Esophagus muscularis mucosa (tissue), 4 donors: ENCODE measurements around the gene INPP5A. TPM values are rescaled to one million over a fixed set of nuclear protein-coding genes. Genes with fewer than 3 reads are reported as not detected.

Source experiments
- DNase-seq: peaks from one replicate; pipeline ENCODE4 v3.0.0-alpha.2; 2017; ENCODE audit errors: extremely low spot score
- H3K27ac ChIP-seq, 4 donors: fragments of 200-600 bp; sonication (generic); replicated peaks in 1 of 4; 1 replicate in 3 of 4; 2 replicates in 1 of 4; pipeline ENCODE4 v1.5.1; 2016 to 2019; ENCODE audit warnings: mild to moderate bottlenecking in 1 of 4
- H3K27me3 ChIP-seq, 4 donors: fragments of 200-600 bp; sonication (generic); one replicate each; pipeline versions ENCODE4 v1.5.1 to v1.6.0; 2016 to 2019
- H3K36me3 ChIP-seq, 4 donors: fragments of 200-600 bp; sonication (generic); one replicate each; pipeline ENCODE4 v1.5.1; 2016 to 2019
- H3K4me1 ChIP-seq, 4 donors: fragments of 200-600 bp; sonication (generic); one replicate each; pipeline ENCODE4 v1.5.1; 2016 to 2019
- H3K4me3 ChIP-seq, 4 donors: fragments of 200-600 bp; sonication (generic); 1 replicate in 2 of 4; 2 replicates in 2 of 4; pipeline ENCODE4 v1.5.1; 2016 to 2019; ENCODE audit warnings: mild to moderate bottlenecking in 4 of 4, moderate library complexity in 1 of 4
- H3K9me3 ChIP-seq, 4 donors: fragments of 200-600 bp; sonication (generic); 1 replicate in 3 of 4; 2 replicates in 1 of 4; pipeline ENCODE4 v1.5.1; 2016 to 2019
- CTCF ChIP-seq, 3 experiments: fragments of 200-600 bp in 2 of 3; fragments of 450-650 bp in 1 of 3; sonication (generic) in 2 of 3; IDR thresholded peaks; one replicate each; pipeline ENCODE4 v1.5.1; 2017 to 2019; ENCODE audit warnings: antibody characterized with exemption in 3 of 3, mild to moderate bottlenecking in 2 of 3, moderate library complexity in 1 of 3
- EP300 ChIP-seq: sonication (generic); formaldehyde crosslinking; IDR thresholded peaks from one replicate; pipeline ENCODE4 v1.6.1; 2017; ENCODE audit warnings: antibody characterized with exemption
- POLR2A ChIP-seq: fragments of 450-650 bp; IDR thresholded peaks from one replicate; pipeline ENCODE4 v1.6.1; 2017; ENCODE audit warnings: antibody characterized with exemption, moderate library complexity, mild to moderate bottlenecking, low read depth
- POLR2AphosphoS5 ChIP-seq, 2 donors: sonication (generic); formaldehyde crosslinking; IDR thresholded peaks; one replicate each; pipeline ENCODE4 v1.6.1; 2017; ENCODE audit warnings: antibody characterized with exemption in 2 of 2
- whole genome bisulfite sequencing: methylation state at CpG from one replicate; pipeline ENCODE4 v1.1.5; 2018; 5-methylcytosine and 5-hydroxymethylcytosine counted together
- intact Hi-C: fragments of 100-400 bp; cut with DNase I; formaldehyde crosslinking; loops from one replicate; pipeline ENCODE4 v1.15.1; 2023
- total RNA-seq, 4 donors: library from RNA; depleted of rRNA; stranded (reverse); fragments of >200 nt; gene quantifications; one replicate each; pipeline versions ENCODE4 v1.1.0 to v1.2.1, GENCODE V29; 2016

The INPP5A gene
- total RNA-seq, 4 donors from 2014 or later: 234 to 301 (median 245) TPM

- H3K27me3 ChIP-seq: no peaks in the 10 kb centered on the region
- TF ChIP-seq POLR2A (no peak), POLR2AphosphoS5 (IDR thresholded peaks at IDR 0.05) (no peak), CTCF (IDR thresholded peaks at IDR 0.05) (no peak), EP300 (no peak)
- 81% methylated on average over 30 of the region's 30 CpGs for whole genome bisulfite sequencing
- intact Hi-C loops: no loop called here
- H3K9me3 ChIP-seq: no peaks in the 10 kb centered on the region
- no peak for DNase-seq
- H3K36me3 ChIP-seq: no peaks in the 10 kb centered on the region
- H3K4me1 ChIP-seq: peaks cover 4 to 41% (median 35%) of the 10 kb centered on the region in 4 donors
- no peak overlapping the region for H3K27ac ChIP-seq
- no peak overlapping the region for H3K4me3 ChIP-seq
These were observed 40.4 kb upstream of the INPP5A start for GRCh38 chr10:132497063-132497680.

GRCh38 chr10:132497861-132498561 is 39.6 kb upstream of the INPP5A start:
- no peak for DNase-seq
- TF ChIP-seq EP300 (no peak), POLR2AphosphoS5 (IDR thresholded peaks at IDR 0.05) (no peak), POLR2A (no peak), CTCF (IDR thresholded peaks at IDR 0.05) (no peak)
- Histone ChIP-seq H3K27me3 (no peaks in the 10 kb centered on the region), H3K27ac (no peak overlapping the region), H3K36me3 (no peaks in the 10 kb centered on the region), H3K9me3 (no peaks in the 10 kb centered on the region), H3K4me3 (no peak overlapping the region), H3K4me1 (peaks cover 3 to 32% (median 29%) of the 10 kb centered on the region in 4 donors)
- intact Hi-C loops: no loop called here
- 86% methylated on average over 5 of the region's 17 CpGs for WGBS

DNA sequence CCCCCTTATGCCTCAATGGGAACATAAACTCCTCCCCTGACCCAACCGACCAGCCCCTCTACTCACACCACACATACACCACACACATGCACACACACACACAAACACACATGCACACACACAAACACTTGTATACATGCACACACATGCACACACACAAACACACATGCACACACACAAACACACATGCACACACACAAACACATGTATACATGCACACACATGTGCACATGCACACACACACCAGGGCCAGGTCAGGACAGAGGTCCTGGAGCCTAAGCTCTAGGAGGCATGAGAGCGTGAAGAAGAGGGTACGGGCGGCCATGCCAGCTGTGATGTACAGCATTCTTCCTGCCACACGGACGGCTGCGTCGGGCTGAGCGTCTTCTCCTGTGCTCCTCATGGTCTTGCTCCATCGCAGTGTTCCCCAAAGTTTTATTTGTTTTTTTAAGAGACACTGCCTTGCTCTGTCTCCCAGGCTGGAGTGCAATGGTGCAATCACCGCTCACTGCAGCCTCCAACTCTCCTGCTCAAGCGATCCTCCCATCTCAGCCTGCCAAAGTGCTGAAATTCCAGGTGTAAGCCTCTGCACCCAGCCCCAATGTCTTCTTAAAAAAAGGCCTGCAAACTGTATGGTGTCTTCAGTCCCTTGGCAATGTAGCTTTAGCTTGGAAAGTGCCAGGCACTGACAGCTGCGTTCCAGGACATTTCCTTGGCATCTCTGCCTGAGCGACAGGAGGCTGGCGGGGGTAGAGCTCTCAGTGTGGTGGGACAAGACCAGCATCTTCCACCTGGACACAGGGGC is 38.8 kb upstream of the INPP5A start:
- TF ChIP-seq EP300: no peak
- no peak for TF ChIP-seq CTCF (IDR thresholded peaks at IDR 0.05)
- TF ChIP-seq POLR2AphosphoS5 (IDR thresholded peaks at IDR 0.05): no peak
- TF ChIP-seq POLR2A: no peak
- WGBS: 83% methylated on average over 15 of the region's 15 CpGs
- DNase-seq: no peak

DNA sequence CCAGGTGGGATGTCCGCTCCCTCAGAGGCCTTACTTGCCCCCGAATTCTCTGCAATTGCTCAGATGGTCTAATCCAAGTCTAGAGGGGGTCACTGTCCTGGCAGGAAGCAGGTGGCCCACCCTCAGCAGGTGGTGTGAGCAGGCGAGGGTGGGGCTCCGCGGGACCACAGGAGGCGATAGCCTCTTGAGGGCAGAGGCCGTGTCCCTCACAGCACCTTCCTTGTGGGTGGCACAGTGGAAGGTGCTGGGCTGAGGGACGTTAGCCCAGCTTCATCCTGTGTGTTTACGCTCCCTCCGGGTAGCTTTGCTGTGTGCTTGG is 38.3 kb upstream of the INPP5A start:
- Histone ChIP-seq H3K27me3 (no peaks in the 10 kb centered on the region), H3K4me1 (peaks cover 0 to 25% (median 22%) of the 10 kb centered on the region in 4 donors), H3K9me3 (no peaks in the 10 kb centered on the region), H3K36me3 (no peaks in the 10 kb centered on the region), H3K27ac (no peak overlapping the region), H3K4me3 (no peak overlapping the region)
- DNase-seq: no peak
- WGBS: 91% methylated on average over 9 of the region's 10 CpGs
- intact Hi-C loops: no loop called here
- TF ChIP-seq POLR2A: no peak
- no peak for TF ChIP-seq EP300
- no peak for TF ChIP-seq CTCF (IDR thresholded peaks at IDR 0.05)
- TF ChIP-seq POLR2AphosphoS5 (IDR thresholded peaks at IDR 0.05): no peak

More for the DNA sequence above, 38.8 kb upstream of the INPP5A start:
- no peaks in the 10 kb centered on the region for H3K9me3 ChIP-seq
- intact Hi-C loops: no loop called here
- no peak overlapping the region for H3K27ac ChIP-seq
- H3K27me3 ChIP-seq: no peaks in the 10 kb centered on the region
- no peak overlapping the region for H3K4me3 ChIP-seq
- peaks cover 0 to 25% (median 23%) of the 10 kb centered on the region in 4 donors for H3K4me1 ChIP-seq
- H3K36me3 ChIP-seq: no peaks in the 10 kb centered on the region
